IMR-90 (cell line): ENCODE data around the gene UNC93A. TPM values are rescaled to one million over a fixed set of nuclear protein-coding genes. Genes with fewer than 3 reads are reported as not detected.

Experiments
- ATAC-seq: fragments of 200-7000 bp; cut with Tn5 transposase; 2 replicates; pipeline ENCODE4 v1.9.1; 2020; ENCODE audit warnings: low read depth, mild to moderate bottlenecking, moderate library complexity
- BruUV-seq: library from RNA; stranded (reverse); fragments of 400-500 nt; replicated peaks from 2 replicates; lab custom pipeline; 2021; lab: Mats Ljungman, UMichigan
- CTCF ChIA-PET: fragments of 300-600 bp; formaldehyde crosslinking; extraction: SDS; loops from one replicate; lab custom pipeline; 2021; ENCODE audit warnings: antibody characterized with exemption; lab: Yijun Ruan, JAX
- POLR2A ChIA-PET: fragments of 300-600 bp; sonication (Branson Sonifier 250); formaldehyde crosslinking; loops from one replicate; lab custom pipeline; 2022; ENCODE audit warnings: antibody characterized with exemption; ENCODE audit not compliant: unreplicated experiment; lab: Charles Lee
- DNase-seq: peaks from one replicate; pipeline ENCODE4 v3.0.0; 2013
- H2AFZ ChIP-seq: replicated peaks from 2 replicates; pipeline ENCODE3; 2013; ENCODE audit warnings: low read length, mild to moderate bottlenecking; ENCODE audit not compliant: poor library complexity
- H2AK5ac ChIP-seq: 2 replicates; pipeline ENCODE4 v1.6.1; 2013; ENCODE audit warnings: low read depth, low read length, inconsistent platforms
- H2AK9ac ChIP-seq: replicated peaks from 2 replicates; pipeline ENCODE3; 2013; ENCODE audit warnings: mild to moderate bottlenecking, low read depth, low read length, moderate library complexity; ENCODE audit not compliant: poor library complexity
- H2BK120ac ChIP-seq: 2 replicates; pipeline ENCODE4 v1.6.1; 2013; ENCODE audit warnings: low read depth, low read length, inconsistent platforms
- H2BK15ac ChIP-seq: 3 replicates; pipeline ENCODE4 v1.6.1; 2013; ENCODE audit warnings: low read depth, low read length, inconsistent platforms
- H2BK20ac ChIP-seq: 2 replicates; pipeline ENCODE4 v1.6.1; 2013; ENCODE audit warnings: low read depth, mild to moderate bottlenecking, inconsistent platforms, low read length, moderate library complexity
- H2BK5ac ChIP-seq: 2 replicates; pipeline ENCODE4 v1.6.1; 2013; ENCODE audit warnings: mild to moderate bottlenecking, low read depth, low read length, inconsistent platforms; ENCODE audit not compliant: poor library complexity, severe bottlenecking
- H3K14ac ChIP-seq: replicated peaks from 2 replicates; pipeline ENCODE4 v1.6.1; 2013; ENCODE audit warnings: low read depth, low read length, inconsistent platforms
- H3K18ac ChIP-seq: 2 replicates; pipeline ENCODE4 v1.6.1; 2013; ENCODE audit warnings: low read depth, low read length, control low read depth
- H3K23ac ChIP-seq: 2 replicates; pipeline ENCODE4 v1.6.1; 2013; ENCODE audit warnings: low read depth, low read length, inconsistent platforms
- H3K27ac ChIP-seq: 2 replicates; pipeline ENCODE4 v1.5.1; 2013; ENCODE audit warnings: mild to moderate bottlenecking, control low read depth, low read length; ENCODE audit not compliant: insufficient read depth
- H3K27me3 ChIP-seq: 2 replicates; pipeline ENCODE4 v1.6.1; 2013; ENCODE audit warnings: low read length; ENCODE audit not compliant: control insufficient read depth, insufficient read depth
- H3K36me3 ChIP-seq: 2 replicates; pipeline ENCODE4 v1.6.1; 2013; ENCODE audit warnings: low read length, mixed read lengths; ENCODE audit not compliant: control insufficient read depth, insufficient read depth
- H3K4ac ChIP-seq: 2 replicates; pipeline ENCODE4 v1.6.1; 2013; ENCODE audit warnings: low read depth, low read length, inconsistent platforms
- H3K4me1 ChIP-seq: 2 replicates; pipeline ENCODE4 v1.6.1; 2013; ENCODE audit warnings: low read length, mixed read lengths; ENCODE audit not compliant: control insufficient read depth, insufficient read depth
- H3K4me2 ChIP-seq: 2 replicates; pipeline ENCODE4 v1.6.1; 2013; ENCODE audit warnings: low read depth, mild to moderate bottlenecking, control low read depth, low read length, moderate library complexity
- H3K4me3 ChIP-seq: 2 replicates; pipeline ENCODE4 v1.5.1; 2013; ENCODE audit warnings: low read depth, mild to moderate bottlenecking, control low read depth, low read length, moderate library complexity; ENCODE audit not compliant: insufficient read depth
- H3K56ac ChIP-seq: 2 replicates; pipeline ENCODE4 v1.6.1; 2013; ENCODE audit warnings: low read length, inconsistent platforms; ENCODE audit not compliant: insufficient read depth; ENCODE audit errors: extremely low read depth
- H3K79me1 ChIP-seq, 2 experiments: 2 replicates each; pipeline ENCODE4 v1.6.1; 2013; ENCODE audit warnings: low read length in 2 of 2, inconsistent platforms in 1 of 2, low read depth in 1 of 2
- H3K9ac ChIP-seq: 2 replicates; pipeline ENCODE4 v1.6.1; 2013; ENCODE audit warnings: low read depth, low read length, control low read depth
- H3K9me1 ChIP-seq: 2 replicates; pipeline ENCODE4 v1.6.1; 2013; ENCODE audit warnings: low read length, inconsistent platforms; ENCODE audit not compliant: insufficient read depth
- H3K9me3 ChIP-seq: 2 replicates; pipeline ENCODE4 v1.6.1; 2013; ENCODE audit warnings: low read length; ENCODE audit not compliant: control insufficient read depth, insufficient read depth
- H4K20me1 ChIP-seq: 2 replicates; pipeline ENCODE4 v1.6.1; 2013; ENCODE audit warnings: low read length, inconsistent platforms; ENCODE audit not compliant: insufficient read depth
- H4K5ac ChIP-seq: 2 replicates; pipeline ENCODE4 v1.6.1; 2013; ENCODE audit warnings: mild to moderate bottlenecking, low read depth, low read length, control low read depth
- H4K8ac ChIP-seq, 2 experiments: 2 replicates each; pipeline ENCODE4 v1.6.1; 2013; ENCODE audit warnings: low read depth in 2 of 2, low read length in 2 of 2, control low read depth in 1 of 2, inconsistent platforms in 1 of 2
- H4K91ac ChIP-seq: 2 replicates; pipeline ENCODE4 v1.6.1; 2013; ENCODE audit warnings: low read depth, low read length, inconsistent platforms; ENCODE audit not compliant: insufficient read depth
- BHLHE40 ChIP-seq: fragments of 150-350 bp; IDR thresholded peaks from 2 replicates; pipeline ENCODE4 v1.6.1; 2016; ENCODE audit warnings: mild to moderate bottlenecking, low read depth, low read length
- CEBPB ChIP-seq: IDR thresholded peaks from 2 replicates; pipeline ENCODE4 v1.6.1; 2012; ENCODE audit warnings: low read depth, low read length, improper control_type of control experiment
- CHD1 ChIP-seq: IDR thresholded peaks from 2 replicates; pipeline ENCODE4 v1.6.1; 2012; ENCODE audit warnings: low read depth, low read length, improper control_type of control experiment
- FOS ChIP-seq: fragments of 150-350 bp; IDR thresholded peaks from 2 replicates; pipeline ENCODE4 v1.6.1; 2016; ENCODE audit warnings: low read depth, low read length
- MAFK ChIP-seq: IDR thresholded peaks from 2 replicates; pipeline ENCODE4 v1.6.1; 2012; ENCODE audit warnings: low read depth, low read length, improper control_type of control experiment
- MAZ ChIP-seq: IDR thresholded peaks from 2 replicates; pipeline ENCODE4 v1.6.1; 2012; ENCODE audit warnings: low read depth, mild to moderate bottlenecking, low read length, improper control_type of control experiment, moderate library complexity, borderline replicate concordance
- MXI1 ChIP-seq: IDR thresholded peaks from 2 replicates; pipeline ENCODE4 v1.6.1; 2012; ENCODE audit warnings: low read depth, mild to moderate bottlenecking, low read length, moderate library complexity, borderline replicate concordance
- NFE2L2 ChIP-seq: fragments of 150-350 bp; IDR thresholded peaks from 2 replicates; pipeline ENCODE4 v1.6.1; 2016; ENCODE audit warnings: low read depth, mild to moderate bottlenecking, low read length
- POLR2A ChIP-seq: IDR thresholded peaks from 2 replicates; pipeline ENCODE4 v1.6.1; 2012; ENCODE audit warnings: mild to moderate bottlenecking, low read depth, low read length
- RAD21 ChIP-seq: IDR thresholded peaks from 2 replicates; pipeline ENCODE4 v1.6.1; 2012; ENCODE audit warnings: low read length, improper control_type of control experiment
- RCOR1 ChIP-seq: IDR thresholded peaks from 2 replicates; pipeline ENCODE4 v1.6.1; 2012; ENCODE audit warnings: mild to moderate bottlenecking, low read length, improper control_type of control experiment; ENCODE audit not compliant: insufficient replicate concordance
- RFX5 ChIP-seq: IDR thresholded peaks from 2 replicates; pipeline ENCODE4 v1.8.0; 2012; ENCODE audit warnings: low read depth, mild to moderate bottlenecking, low read length, moderate library complexity
- SMC3 ChIP-seq: fragments of 150-350 bp; IDR thresholded peaks from 2 replicates; pipeline ENCODE4 v1.6.1; 2016; ENCODE audit warnings: low read depth, mild to moderate bottlenecking, antibody characterized with exemption, low read length, moderate library complexity
- WGBS, 2 experiments: methylation state at CpG; one replicate each; pipeline versions ENCODE4 v1.1.5 to v1.1.7; 2013; ENCODE audit warnings: missing lambda C conversion rate in 2 of 2; ENCODE audit not compliant: insufficient read length in 1 of 2; ENCODE audit errors: extremely low coverage in 2 of 2; 5-methylcytosine and 5-hydroxymethylcytosine counted together
- dilution Hi-C: fragments of 300-500 bp; cut with HindIII; formaldehyde crosslinking; loops from one replicate; pipeline ENCODE4 v1.14.3; 2018; ENCODE audit warnings: low sequenced_read_pairs; ENCODE audit not compliant: unreplicated experiment
- in situ Hi-C: fragments of 300-500 bp; cut with MboI; formaldehyde crosslinking; loops from 3 replicates; pipeline ENCODE4 v1.14.3; 2019; ENCODE audit warnings: low sequenced_read_pairs, inconsistent platforms, mixed read lengths
- intact Hi-C: fragments of 100-400 bp; cut with micrococcal nuclease; formaldehyde crosslinking; loops from 2 replicates; pipeline ENCODE4 v1.10.0; 2022
- polyA plus RNA-seq, 3 experiments: library from polyadenylated mRNA; depleted of rRNA; stranded (reverse); fragments of >200 nt; gene quantifications; 2 replicates each; pipeline ENCODE4 v1.2.3, GENCODE V29; 2012; ENCODE audit warnings: low replicate concordance in 1 of 3
- total RNA-seq: library from RNA; depleted of rRNA; stranded (reverse); fragments of >200 nt; gene quantifications from 2 replicates; pipeline ENCODE4 v1.2.3, GENCODE V29; 2012
- TF ChIP-seq, protein P1 (sequence below): fragments of 150-350 bp; IDR thresholded peaks from 2 replicates; pipeline ENCODE4 v1.6.1; 2017; ENCODE audit warnings: mild to moderate bottlenecking, antibody characterized with exemption, low read length, low read depth
- TF ChIP-seq, protein P2 (sequence below): conservative IDR thresholded peaks from 2 replicates; pipeline ENCODE4 v1.5.1; 2012; ENCODE audit warnings: mild to moderate bottlenecking, low read depth, low read length, improper control_type of control experiment
- TF ChIP-seq, protein P3 (sequence below): fragments of 150-350 bp; IDR thresholded peaks from 2 replicates; pipeline ENCODE4 v1.6.1; 2016; ENCODE audit warnings: low read depth, mild to moderate bottlenecking, low read length, moderate library complexity, borderline replicate concordance

Gene UNC93A
- total and polyA plus RNA-seq, 2 of the 4 experiments (the other 2 are of a cell fraction) = not detected

DNA sequence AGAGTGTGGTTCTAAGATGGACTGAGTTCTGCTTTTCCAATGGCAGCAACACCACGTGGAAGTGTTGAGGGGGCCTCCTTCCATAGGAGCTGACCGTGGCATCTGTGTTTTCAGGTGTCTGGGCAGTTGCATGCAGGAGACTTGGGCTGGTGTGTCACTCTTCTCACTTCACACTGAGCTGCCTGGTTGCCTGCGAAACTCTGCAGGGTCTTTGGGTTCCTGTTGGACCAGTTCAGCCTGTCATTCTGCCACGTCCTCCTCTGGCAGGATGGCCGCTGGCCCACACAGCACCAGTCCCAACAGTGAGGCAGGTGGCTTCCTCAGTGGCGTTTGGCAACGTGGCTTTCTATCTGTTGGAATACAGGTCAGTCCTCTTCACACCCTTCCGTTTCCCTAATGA, 16.1 kb upstream of the UNC93A start:
- dilution Hi-C loops = no loop called here

More for the DNA sequence above, 16.1 kb upstream of the UNC93A start:
- CTCF ChIA-PET = no interaction called here
- no peak overlapping the region for H4K8ac ChIP-seq
- 47% methylated on average over 3 of the region's 8 CpGs; no CpG with 5 or more reads in 1 of the 2 experiments for WGBS, 2 experiments
- H2BK5ac ChIP-seq = no peak overlapping the region
- no peak for DNase-seq
- peaks cover 48% of the 10 kb centered on the region for H3K9me3 ChIP-seq
- no peak overlapping the region for H3K27ac ChIP-seq
- H2BK15ac ChIP-seq = no peak overlapping the region
- H4K20me1 ChIP-seq = no peaks in the 10 kb centered on the region
- H3K27me3 ChIP-seq = no peaks in the 10 kb centered on the region
- H3K4ac ChIP-seq = no peak overlapping the region
- H4K91ac ChIP-seq = no peak overlapping the region
- no peak overlapping the region for H3K14ac ChIP-seq
- no peaks in the 10 kb centered on the region for H3K9me1 ChIP-seq
- H3K4me2 ChIP-seq = no peak overlapping the region
- no peak overlapping the region for H4K5ac ChIP-seq
- no peak overlapping the region for H3K56ac ChIP-seq
- no peaks in the 10 kb centered on the region for H3K36me3 ChIP-seq
- no peak overlapping the region for H3K18ac ChIP-seq
- no peak overlapping the region for H2AK5ac ChIP-seq
- in situ Hi-C loops (no loop called here), intact Hi-C loops (no loop called here)
- no peak overlapping the region for H3K23ac ChIP-seq
- H2AK9ac ChIP-seq = no peak overlapping the region
- BruUV-seq = no TSS peak
- no peak overlapping the region for H2BK120ac ChIP-seq
- H3K4me1 ChIP-seq = no peaks in the 10 kb centered on the region
- H3K79me1 ChIP-seq = no peaks in the 10 kb centered on the region
- no peak overlapping the region for H2BK20ac ChIP-seq
- H3K4me3 ChIP-seq = no peak overlapping the region
- no peak overlapping the region for H3K9ac ChIP-seq
- POLR2A ChIA-PET = no interaction called here
- TF ChIP-seq BHLHE40 = no peak
- no peak for TF ChIP-seq CHD1
- TF ChIP-seq MXI1 = no peak
- no peak for TF ChIP-seq CEBPB
- TF ChIP-seq, protein P1, sequence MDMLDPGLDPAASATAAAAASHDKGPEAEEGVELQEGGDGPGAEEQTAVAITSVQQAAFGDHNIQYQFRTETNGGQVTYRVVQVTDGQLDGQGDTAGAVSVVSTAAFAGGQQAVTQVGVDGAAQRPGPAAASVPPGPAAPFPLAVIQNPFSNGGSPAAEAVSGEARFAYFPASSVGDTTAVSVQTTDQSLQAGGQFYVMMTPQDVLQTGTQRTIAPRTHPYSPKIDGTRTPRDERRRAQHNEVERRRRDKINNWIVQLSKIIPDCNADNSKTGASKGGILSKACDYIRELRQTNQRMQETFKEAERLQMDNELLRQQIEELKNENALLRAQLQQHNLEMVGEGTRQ = no peak
- TF ChIP-seq, protein P2, sequence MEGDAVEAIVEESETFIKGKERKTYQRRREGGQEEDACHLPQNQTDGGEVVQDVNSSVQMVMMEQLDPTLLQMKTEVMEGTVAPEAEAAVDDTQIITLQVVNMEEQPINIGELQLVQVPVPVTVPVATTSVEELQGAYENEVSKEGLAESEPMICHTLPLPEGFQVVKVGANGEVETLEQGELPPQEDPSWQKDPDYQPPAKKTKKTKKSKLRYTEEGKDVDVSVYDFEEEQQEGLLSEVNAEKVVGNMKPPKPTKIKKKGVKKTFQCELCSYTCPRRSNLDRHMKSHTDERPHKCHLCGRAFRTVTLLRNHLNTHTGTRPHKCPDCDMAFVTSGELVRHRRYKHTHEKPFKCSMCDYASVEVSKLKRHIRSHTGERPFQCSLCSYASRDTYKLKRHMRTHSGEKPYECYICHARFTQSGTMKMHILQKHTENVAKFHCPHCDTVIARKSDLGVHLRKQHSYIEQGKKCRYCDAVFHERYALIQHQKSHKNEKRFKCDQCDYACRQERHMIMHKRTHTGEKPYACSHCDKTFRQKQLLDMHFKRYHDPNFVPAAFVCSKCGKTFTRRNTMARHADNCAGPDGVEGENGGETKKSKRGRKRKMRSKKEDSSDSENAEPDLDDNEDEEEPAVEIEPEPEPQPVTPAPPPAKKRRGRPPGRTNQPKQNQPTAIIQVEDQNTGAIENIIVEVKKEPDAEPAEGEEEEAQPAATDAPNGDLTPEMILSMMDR = no peak
- TF ChIP-seq, protein P3, sequence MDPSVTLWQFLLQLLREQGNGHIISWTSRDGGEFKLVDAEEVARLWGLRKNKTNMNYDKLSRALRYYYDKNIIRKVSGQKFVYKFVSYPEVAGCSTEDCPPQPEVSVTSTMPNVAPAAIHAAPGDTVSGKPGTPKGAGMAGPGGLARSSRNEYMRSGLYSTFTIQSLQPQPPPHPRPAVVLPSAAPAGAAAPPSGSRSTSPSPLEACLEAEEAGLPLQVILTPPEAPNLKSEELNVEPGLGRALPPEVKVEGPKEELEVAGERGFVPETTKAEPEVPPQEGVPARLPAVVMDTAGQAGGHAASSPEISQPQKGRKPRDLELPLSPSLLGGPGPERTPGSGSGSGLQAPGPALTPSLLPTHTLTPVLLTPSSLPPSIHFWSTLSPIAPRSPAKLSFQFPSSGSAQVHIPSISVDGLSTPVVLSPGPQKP = no peak
- TF ChIP-seq RFX5 = no peak
- no peak for TF ChIP-seq MAFK
- TF ChIP-seq FOS = no peak
- no peak for TF ChIP-seq RCOR1
- TF ChIP-seq POLR2A = no peak
- no peak for TF ChIP-seq MAZ
- no peak for TF ChIP-seq SMC3
- no peak for TF ChIP-seq RAD21
- TF ChIP-seq NFE2L2 = no peak
- no peak for ATAC-seq
- no peak overlapping the region for H2AFZ ChIP-seq
